Parathyroid adenoma (tissue), 2 donors: ENCODE data around the gene TNFAIP3.

Experiments used
- H2AFZ ChIP-seq: fragments of 300-600 bp; sonication (generic); one replicate; pipeline ENCODE4 v1.7.0; 2017; ENCODE audit warnings: antibody characterized with exemption, mild to moderate bottlenecking
- H3K27ac ChIP-seq: fragments of 300-600 bp; sonication (generic); one replicate; pipeline ENCODE4 v1.7.0; 2017
- H3K27me3 ChIP-seq: fragments of 300-600 bp; sonication (generic); one replicate; pipeline ENCODE4 v1.7.0; 2017; ENCODE audit warnings: low read length; ENCODE audit not compliant: control insufficient read depth, insufficient read depth
- H3K36me3 ChIP-seq: fragments of 300-600 bp; sonication (generic); one replicate; pipeline ENCODE4 v1.7.0; 2017; ENCODE audit warnings: low read length; ENCODE audit not compliant: control insufficient read depth, insufficient read depth
- H3K4me1 ChIP-seq: fragments of 300-600 bp; sonication (generic); one replicate; pipeline ENCODE4 v1.7.0; 2017; ENCODE audit warnings: control low read depth
- H3K4me2 ChIP-seq: fragments of 300-600 bp; sonication (generic); one replicate; pipeline ENCODE4 v1.7.0; 2017; ENCODE audit warnings: low read length
- H3K4me3 ChIP-seq: fragments of 300-600 bp; sonication (generic); one replicate; pipeline ENCODE4 v1.7.0; 2017; ENCODE audit warnings: low read depth, low read length
- H3K79me2 ChIP-seq: fragments of 300-600 bp; sonication (generic); one replicate; pipeline ENCODE4 v1.7.0; 2017; ENCODE audit warnings: control low read depth
- H3K9ac ChIP-seq: fragments of 300-600 bp; sonication (generic); one replicate; pipeline ENCODE4 v1.7.0; 2017; ENCODE audit warnings: mild to moderate bottlenecking
- H3K9me3 ChIP-seq: fragments of 300-600 bp; sonication (generic); one replicate; pipeline ENCODE4 v1.7.0; 2017; ENCODE audit warnings: low read length; ENCODE audit not compliant: control insufficient read depth
- CTCF ChIP-seq: fragments of 300-600 bp; sonication (generic); IDR thresholded peaks from one replicate; pipeline ENCODE4 v1.7.0; 2017; ENCODE audit warnings: antibody characterized with exemption, mild to moderate bottlenecking
- donor health status: primary hyperparathyroidism.

TNFAIP3 gene

GRCh38 chr6:137821491-137821890, 45.6 kb upstream of the TNFAIP3 start:
- Histone ChIP-seq H3K79me2 (no peaks in the 10 kb centered on the region), H3K9me3 (no peaks in the 10 kb centered on the region), H3K4me2 (no peak overlapping the region), H3K9ac (no peak overlapping the region), H2AFZ (no peak overlapping the region), H3K4me3 (no peak overlapping the region), H3K36me3 (no peaks in the 10 kb centered on the region), H3K27me3 (no peaks in the 10 kb centered on the region), H3K4me1 (peaks cover 4% of the 10 kb centered on the region), H3K27ac (no peak overlapping the region)
- no peak for TF ChIP-seq CTCF

- Histone ChIP-seq H3K9ac (no peak overlapping the region), H3K36me3 (no peaks in the 10 kb centered on the region), H3K9me3 (no peaks in the 10 kb centered on the region), H3K4me3 (peak overlapping the region; percentile 0), H3K27ac (peak overlapping the region; percentile 13), H3K27me3 (no peaks in the 10 kb centered on the region), H3K79me2 (no peaks in the 10 kb centered on the region), H3K4me2 (peak overlapping the region; percentile 32), H2AFZ (peak overlapping the region; percentile 65), H3K4me1 (peaks cover 4% of the 10 kb centered on the region)
- TF ChIP-seq CTCF = no peak
Observed at GRCh38 chr6:137823826-137824555, 43.1 kb upstream of the TNFAIP3 start.

GRCh38 chr6:137824556-137824879, 42.5 kb upstream of the TNFAIP3 start:
- Histone ChIP-seq H3K9ac (no peak overlapping the region), H3K4me3 (peak overlapping the region; percentile 0)

GRCh38 chr6:137824896-137825295, 42.2 kb upstream of the TNFAIP3 start:
- no peak for TF ChIP-seq CTCF
- Histone ChIP-seq H3K4me2 (no peak overlapping the region), H3K9me3 (no peaks in the 10 kb centered on the region), H3K36me3 (no peaks in the 10 kb centered on the region), H3K4me1 (peaks cover 4% of the 10 kb centered on the region), H3K27ac (no peak overlapping the region), H3K79me2 (no peaks in the 10 kb centered on the region), H3K27me3 (no peaks in the 10 kb centered on the region), H3K9ac (no peak overlapping the region), H2AFZ (no peak overlapping the region), H3K4me3 (no peak overlapping the region)

More at GRCh38 chr6:137824556-137824879, 42.5 kb upstream of the TNFAIP3 start:
- no peaks in the 10 kb centered on the region for H3K36me3 ChIP-seq
- H3K27me3 ChIP-seq = no peaks in the 10 kb centered on the region
- H3K79me2 ChIP-seq = no peaks in the 10 kb centered on the region
- H3K4me1 ChIP-seq = peaks cover 4% of the 10 kb centered on the region
- H3K27ac ChIP-seq = peak overlapping the region; percentile 13
- H2AFZ ChIP-seq = peak overlapping the region; percentile 65
- no peaks in the 10 kb centered on the region for H3K9me3 ChIP-seq
- peak overlapping the region; percentile 32 for H3K4me2 ChIP-seq
- no peak for TF ChIP-seq CTCF

GRCh38 chr6:137827411-137827940, 39.6 kb upstream of the TNFAIP3 start:
- H3K9me3 ChIP-seq = no peaks in the 10 kb centered on the region
- H3K27ac ChIP-seq = no peak overlapping the region
- no peaks in the 10 kb centered on the region for H3K27me3 ChIP-seq

More at GRCh38 chr6:137827411-137827940, 39.6 kb upstream of the TNFAIP3 start:
- Histone ChIP-seq H3K9ac (no peak overlapping the region), H2AFZ (no peak overlapping the region), H3K4me1 (peaks cover 4% of the 10 kb centered on the region), H3K4me3 (no peak overlapping the region), H3K4me2 (no peak overlapping the region), H3K79me2 (no peaks in the 10 kb centered on the region), H3K36me3 (no peaks in the 10 kb centered on the region)
- TF ChIP-seq CTCF = no peak
